Glomerular visceral epithelial cell (primary cell): Measurements from ENCODE around the gene TP53RK.

ENCODE experiments used
- DNase-seq: peaks from one replicate; pipeline ENCODE4 v3.0.0-alpha.2; 2016; ENCODE audit errors: extremely low spot score

Gene TP53RK

DNA sequence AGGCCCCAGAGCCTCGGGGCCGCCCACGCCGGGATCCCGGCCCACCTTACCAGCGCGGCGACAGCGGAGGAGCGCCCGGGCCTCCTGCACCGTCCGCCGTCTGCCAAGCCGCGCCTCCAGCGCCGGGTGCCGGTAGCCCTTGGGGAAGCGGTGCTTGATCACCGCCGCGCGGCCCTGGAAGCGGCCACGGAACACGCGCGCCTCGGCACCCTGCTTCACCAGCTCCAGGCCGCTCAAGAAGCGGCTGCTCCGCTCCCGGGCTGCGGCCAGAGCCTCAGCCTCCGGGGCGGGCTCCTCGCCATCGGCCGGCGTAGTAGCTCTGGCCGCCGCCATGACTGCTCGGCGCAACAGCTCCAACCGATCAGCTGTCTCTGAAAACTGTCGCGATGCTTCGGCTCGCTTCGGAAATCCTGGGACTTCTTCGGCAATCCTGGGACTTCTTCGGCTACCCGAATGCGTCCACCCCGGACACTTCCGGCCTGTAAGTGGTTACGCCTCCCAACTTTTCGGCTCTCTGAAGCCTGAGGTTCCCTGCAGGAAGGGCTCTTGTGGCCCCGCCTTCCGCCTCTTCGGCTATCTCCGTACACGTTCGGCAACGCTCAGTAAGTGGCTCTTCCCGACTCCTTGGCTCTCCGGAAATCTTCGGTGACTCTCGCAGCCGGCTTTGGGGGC is at the start of gene TP53RK:
TSS of gene TP53RK (minus strand) at position 363 of the 672 bp plus-strand sequence. CDS start at position 333, 30 bp downstream.
- peak; percentile 100 for DNase-seq

DNA sequence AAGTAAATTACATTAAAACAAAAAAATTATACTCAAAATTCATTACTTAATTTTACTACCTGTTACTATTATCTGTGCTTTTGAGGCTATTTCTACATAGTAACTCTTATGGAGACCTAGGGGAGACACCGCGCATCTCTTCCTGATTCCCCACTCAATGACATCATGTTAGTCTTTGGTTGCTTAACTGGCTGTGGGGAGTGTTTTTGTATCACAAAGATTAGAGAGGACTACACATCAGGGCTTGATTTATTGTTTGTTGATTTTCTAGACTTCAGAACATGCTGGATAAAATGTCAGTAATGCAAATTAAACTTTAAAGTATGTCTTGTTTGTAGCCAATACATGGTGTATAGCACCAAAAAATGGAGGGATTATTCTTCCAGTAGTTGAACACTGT is 46.2 kb upstream of the TP53RK start:
- no peak for DNase-seq

DNA sequence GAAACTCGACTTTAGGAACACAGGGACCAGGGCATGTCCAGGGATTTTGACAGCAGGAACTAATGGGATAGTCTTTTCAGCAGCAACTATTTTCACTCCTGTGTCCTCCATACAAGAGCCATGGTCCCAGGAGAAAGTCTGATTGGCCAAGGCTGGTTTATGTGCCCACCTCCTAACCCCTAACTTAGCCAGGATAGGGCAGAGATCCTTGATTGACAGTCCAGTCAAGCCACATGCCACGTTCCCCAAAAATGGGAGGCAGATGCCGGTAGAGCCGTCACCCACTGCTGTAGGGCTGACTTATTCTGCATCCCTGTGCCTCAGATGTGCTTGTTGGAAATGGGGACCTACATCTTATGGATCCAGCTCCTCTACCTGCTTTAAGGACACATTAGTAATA is 42.5 kb upstream of the TP53RK start:
- DNase-seq, result no peak

DNA sequence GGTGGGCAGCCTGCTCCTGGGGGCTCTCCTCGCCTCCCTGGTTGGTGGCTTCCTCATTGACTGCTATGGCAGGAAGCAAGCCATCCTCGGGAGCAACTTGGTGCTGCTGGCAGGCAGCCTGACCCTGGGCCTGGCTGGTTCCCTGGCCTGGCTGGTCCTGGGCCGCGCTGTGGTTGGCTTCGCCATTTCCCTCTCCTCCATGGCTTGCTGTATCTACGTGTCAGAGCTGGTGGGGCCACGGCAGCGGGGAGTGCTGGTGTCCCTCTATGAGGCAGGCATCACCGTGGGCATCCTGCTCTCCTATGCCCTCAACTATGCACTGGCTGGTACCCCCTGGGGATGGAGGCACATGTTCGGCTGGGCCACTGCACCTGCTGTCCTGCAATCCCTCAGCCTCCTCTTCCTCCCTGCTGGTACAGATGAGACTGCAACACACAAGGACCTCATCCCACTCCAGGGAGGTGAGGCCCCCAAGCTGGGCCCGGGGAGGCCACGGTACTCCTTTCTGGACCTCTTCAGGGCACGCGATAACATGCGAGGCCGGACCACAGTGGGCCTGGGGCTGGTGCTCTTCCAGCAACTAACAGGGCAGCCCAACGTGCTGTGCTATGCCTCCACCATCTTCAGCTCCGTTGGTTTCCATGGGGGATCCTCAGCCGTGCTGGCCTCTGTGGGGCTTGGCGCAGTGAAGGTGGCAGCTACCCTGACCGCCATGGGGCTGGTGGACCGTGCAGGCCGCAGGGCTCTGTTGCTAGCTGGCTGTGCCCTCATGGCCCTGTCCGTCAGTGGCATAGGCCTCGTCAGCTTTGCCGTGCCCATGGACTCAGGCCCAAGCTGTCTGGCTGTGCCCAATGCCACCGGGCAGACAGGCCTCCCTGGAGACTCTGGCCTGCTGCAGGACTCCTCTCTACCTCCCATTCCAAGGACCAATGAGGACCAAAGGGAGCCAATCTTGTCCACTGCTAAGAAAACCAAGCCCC is 36.2 kb upstream of the TP53RK start:
- no peak for DNase-seq

DNA sequence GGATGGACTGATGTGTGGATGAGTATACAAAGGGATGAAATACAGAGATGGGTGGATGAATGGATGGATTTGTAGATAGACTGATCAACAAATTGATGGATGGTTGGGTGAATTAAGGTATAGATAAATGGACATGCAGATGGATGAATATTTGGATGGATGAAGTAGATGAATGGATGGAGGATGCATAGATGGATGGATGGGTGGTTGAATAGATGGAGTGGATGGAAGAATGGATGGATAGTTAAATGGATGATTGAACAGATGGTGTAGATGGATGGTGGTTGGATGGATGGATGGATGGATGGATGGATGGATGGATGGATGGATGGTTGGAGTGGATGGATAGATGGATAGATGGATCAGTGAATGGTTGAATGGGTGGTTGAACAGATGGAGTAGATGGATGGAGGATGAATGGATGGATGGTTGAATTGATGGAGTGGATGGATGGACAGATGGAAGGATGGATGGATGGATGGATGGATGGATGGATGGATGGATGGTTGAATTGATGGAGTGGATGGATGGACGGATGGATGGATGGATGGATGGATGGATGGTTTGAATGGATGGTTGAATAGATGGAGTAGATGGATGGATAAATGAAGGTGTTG is 35.2 kb upstream of the TP53RK start:
- no peak for DNase-seq

DNA sequence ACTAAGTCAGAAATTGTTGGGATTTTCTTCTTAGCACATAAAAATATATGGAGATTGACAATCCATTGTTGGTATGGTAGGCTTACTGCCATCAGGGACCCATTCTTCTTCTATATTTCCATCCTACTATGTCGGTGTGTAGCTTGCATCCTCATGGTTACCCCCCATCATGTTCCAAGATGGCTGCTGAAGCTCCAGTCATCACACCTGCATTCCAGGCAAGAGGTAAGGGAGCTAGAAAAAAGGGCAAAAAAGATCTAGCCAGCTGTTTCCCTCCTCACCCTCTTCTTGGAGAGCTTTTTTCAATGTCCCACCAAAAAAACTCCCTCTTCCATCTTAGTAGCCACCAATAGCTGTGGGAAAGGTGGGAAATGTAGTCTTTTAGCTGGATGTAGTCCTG is 33.8 kb upstream of the TP53RK start:
- DNase-seq, result no peak

DNA sequence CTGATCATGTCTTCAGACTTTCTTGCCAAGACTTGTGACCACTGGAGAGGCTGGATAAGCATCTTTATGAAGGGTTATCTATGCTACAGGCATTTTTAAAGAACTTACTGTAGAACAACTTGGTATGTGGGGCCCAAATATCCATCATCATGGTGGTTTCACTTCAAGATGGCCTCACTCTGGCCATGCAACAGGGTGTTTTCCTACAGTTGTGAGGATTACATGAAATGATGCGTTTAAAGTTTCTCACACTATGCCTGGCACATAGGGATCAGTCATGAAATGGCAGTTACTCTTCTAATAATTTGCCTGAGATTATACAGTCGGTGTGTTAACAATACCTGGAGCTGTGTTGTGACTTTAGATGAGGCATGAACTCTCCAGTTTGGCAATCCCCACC is 33.2 kb upstream of the TP53RK start:
- DNase-seq, result no peak

DNA sequence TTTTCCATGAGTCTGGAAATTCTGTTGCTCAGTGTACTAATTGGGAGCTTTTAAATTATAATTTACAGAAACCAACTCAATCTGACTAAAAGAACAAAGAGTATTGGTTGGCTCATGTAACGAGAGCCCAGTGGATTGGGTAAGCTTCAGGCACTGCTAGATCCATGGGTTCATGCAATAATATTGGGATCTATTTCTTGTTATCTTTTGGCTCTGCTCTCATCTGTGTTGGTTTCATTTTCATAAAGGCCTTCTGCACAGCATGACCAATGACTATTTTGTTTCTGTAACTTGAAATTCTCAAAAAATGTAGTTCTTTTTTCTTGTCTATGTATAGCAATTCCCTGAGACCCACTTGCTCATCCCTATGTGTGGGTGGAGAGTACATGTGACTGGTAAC is 32.2 kb upstream of the TP53RK start:
- no peak for DNase-seq

DNA sequence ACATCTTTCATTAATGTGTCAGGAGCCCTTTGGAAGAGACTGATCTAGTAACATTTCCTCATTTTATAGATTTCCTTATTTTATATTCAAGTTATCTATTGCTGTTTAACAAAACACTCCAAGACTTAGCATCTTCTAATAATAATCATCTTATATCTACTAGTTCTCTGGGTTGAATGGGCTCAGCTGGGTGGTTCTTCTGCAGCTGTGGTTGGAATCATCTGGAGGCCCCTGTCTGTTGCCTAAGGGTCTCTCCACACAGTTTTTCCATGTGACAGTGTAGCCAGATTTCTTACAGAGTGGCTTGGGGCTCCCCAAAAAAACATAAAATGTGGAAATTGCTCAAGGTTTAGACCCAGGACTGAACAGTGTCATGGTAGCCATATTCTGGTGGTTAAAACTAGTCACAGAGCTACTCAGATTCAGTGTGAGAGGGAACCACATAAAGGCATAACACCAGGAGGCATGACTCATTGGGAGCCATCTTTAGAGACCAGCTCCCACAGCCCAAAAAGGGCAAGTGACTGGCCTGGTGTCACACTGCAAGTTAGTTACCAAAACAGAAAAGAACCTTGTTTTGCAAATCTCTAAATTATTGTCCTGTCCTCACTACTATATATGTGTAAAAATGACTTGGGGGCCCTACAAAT is 31.7 kb upstream of the TP53RK start:
- DNase-seq, result no peak

DNA sequence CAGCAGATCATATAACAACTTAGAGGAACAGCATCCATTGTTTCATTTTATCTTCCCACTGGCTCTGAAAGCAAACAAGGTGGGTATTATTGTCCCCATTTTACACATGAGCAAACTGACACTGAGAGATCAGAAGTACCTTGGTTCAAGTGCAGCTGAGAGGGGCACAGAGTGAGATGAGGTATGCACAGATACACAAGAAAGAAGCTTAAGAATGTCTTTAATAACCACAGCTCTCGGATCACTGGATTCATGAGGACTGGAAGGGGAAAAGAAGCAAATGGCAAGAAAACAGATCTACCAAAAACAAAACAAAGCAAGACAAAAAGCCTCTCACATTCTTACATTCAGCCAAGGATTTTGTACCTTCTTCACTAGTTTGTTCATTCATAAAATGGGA is 30.8 kb upstream of the TP53RK start:
- no peak for DNase-seq

DNA sequence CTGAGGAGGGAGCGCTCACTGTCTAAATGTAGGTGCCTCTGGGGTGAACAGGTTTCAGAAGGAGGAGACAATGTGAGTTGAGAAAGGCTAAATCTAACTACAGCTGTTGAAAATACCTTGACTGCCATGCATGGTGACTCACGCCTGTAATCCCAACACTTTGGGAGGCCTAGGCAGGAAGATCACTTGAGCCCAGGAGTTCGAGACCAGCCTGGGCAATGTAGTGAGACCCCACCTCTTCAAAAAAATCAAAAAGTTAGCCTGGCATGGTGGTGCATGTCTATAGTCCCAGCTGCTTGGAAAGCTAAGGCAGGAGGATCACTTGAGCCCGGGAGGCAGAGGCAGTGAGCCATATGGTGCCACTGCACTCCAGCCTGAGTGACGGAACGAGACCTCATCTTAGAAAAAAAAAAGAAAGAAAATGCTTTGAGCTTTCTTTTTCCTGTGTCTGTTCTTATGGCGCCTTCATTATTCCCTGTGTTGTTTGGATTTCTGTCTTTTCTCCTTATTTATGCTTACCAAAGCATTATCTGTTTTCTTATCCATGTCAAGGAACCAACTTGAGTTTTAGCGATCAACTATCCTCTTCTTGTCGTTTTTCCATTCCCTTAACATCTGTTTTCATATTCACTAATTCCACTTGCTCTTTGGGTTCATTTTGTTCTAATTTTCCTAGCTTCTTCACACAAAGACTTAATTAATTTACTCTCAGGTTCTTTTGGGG is 28.7 kb upstream of the TP53RK start:
- DNase-seq, result no peak

DNA sequence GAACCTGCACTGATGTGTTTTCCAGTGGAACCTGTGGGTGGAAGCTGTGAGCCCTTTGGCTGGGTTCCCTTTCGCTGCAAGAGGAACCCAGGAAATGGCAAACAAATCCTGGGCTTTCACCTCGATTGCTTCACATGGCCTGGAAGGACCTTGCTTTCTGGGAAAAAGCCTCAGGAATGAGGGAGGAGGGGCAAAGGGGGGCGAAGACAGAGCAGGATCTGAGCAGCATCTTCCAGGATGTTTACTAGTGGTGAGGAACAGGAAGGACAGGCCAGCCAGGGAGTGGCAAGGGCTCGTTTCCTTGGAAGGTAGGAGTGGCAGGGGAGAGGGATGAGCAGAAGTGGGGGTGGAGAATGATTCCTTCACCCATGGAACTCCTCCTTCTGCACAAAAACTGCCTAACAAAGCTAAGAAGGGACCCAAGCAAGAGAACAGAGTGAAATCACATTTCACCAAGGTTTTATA is 26.1 kb upstream of the TP53RK start:
- DNase-seq, result peak; percentile 64

DNA sequence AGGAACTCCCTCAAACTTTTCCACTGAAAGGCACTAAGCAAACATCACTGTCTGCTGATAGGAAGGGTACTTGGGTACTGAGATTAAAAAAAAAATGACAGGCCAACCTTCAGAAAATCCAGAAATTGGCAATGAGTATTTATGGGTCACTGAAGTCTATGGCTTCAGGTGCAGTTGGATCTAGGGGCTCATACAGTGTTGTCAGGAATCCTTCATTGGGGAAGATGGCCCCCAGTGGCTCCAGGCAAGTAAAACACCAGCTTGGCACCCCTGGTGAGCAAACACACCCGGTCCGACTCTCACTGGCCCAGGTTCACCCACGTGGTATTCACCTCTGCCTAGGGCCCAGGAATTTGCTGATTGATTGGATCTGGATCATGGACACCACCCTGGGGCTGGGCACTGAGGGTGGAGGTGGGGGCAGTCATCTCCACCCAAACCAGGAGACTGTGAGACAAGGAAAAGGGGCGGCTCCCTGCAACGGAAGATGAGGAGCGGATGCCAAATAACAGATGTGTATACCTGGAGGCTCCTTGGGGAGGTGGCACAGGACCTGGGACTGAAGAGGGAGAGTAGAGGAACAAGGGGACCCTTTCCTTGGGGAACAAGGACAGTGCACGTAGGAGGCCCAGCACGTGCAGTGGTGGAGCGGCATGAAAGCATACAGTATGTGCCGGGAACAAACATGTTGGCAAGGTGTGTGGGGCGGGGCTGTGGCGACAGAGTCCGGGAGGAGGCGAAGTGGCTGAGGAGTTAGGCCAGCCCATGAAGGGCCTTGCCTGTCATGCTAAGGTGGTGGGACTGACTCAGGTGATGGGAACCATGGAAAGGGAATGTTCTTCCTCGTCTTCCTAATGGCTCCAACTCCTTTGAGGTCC is 25.0 kb upstream of the TP53RK start:
- DNase-seq, result no peak

DNA sequence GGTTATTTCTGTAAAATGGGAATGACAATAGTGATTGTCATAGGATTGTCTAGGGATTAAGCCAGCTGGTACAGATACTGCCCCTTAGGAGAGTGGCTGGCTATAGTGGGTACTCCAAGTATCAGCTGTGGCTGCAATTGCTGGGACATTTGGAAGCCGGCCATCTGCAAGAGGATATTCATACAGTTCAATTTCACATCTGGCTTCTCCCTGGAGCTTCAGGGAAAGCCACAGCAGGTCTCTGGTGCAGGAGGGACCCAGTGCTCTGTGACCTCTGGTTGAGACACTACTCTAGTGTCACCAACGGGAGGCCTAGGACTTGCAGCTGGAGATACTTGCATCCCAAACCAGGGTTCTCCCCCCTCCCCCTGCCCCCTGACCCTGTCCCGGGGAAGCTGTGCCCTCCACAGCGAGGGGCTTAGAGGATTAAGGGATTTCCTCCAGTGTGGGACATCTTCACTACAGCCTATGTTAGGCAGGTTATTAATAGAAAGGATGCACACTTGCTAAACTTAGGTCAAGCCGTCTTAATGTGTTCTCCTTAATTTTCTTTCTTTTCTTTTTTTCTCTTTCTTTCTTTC is 22.9 kb upstream of the TP53RK start:
- DNase-seq, result no peak

DNA sequence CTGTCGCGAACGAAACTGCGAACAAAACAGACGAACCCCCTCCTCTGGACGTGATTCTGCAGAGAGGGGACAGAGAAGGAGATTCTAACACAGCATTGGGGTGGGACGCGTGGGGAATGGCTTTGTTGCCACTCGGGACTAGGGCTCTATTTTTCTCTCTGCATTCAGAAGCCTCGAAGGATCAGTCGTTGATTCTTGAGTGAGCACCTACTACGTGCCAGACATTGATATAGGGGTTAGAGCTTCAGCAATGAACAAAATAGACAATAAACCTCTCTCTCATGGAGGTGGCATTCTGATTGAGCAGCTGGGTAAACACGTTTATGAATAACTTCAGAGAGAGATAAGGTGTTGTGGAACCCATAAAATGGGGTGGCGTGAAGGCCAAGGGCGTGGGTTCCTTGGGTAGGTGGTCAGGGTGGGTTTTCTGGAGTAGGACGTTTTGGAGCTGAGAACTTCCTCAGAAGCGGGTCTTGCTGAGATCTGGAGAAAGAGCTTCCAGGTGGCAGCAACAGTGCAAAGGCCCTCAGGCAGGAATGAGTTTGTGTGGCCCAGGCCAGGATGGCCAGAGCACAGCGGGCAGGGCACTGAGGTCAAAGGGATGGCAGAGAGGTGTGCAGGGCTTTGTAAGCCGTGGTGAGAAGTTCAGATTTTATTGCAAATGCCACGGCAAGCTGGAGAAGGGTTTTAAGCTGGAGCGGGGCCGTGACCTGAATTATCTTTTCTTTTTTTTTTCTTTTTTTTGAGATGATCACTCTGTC is 21.1 kb upstream of the TP53RK start:
- DNase-seq, result no peak

DNA sequence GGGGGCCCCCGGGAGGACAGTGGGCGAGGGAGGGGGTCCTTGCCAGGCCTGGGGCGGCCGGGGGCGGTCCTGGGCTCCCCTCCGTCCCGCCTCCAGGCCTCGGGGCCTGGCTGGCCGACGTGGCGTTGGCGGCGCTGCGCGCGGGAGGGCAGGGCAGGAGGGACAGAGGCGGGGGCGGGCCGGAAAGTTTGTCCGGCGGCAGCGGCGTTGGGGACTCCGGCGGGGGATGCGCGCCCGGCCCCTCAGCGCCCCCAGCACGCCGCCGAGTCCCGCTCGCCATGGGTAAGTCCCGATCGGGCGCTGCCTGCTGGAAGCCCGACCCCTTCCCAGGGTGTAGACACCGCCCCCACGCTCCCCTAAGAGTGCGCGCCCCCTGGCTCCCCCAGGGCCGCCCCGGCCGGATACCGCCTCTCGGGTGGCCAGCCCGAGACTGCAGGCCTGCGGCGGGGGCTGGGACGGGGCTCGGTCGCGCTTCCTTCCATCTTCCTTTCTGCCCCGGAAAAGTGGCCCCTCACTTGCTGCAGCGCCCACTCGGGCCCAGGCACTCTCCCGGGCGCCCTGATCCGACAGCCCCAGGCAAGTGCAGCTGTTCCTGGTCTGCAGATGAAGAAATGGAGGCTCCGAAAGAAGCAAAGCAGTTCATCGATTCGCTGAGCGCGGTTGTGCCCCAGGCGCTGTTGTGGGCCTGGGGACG is 20.4 kb upstream of the TP53RK start, which contains the start of gene SLC2A10:
TSS of gene SLC2A10 (plus strand) at position 191 of the 694 bp plus-strand sequence. CDS start at position 279, 88 bp downstream.
- DNase-seq, result peak; percentile 56

DNA sequence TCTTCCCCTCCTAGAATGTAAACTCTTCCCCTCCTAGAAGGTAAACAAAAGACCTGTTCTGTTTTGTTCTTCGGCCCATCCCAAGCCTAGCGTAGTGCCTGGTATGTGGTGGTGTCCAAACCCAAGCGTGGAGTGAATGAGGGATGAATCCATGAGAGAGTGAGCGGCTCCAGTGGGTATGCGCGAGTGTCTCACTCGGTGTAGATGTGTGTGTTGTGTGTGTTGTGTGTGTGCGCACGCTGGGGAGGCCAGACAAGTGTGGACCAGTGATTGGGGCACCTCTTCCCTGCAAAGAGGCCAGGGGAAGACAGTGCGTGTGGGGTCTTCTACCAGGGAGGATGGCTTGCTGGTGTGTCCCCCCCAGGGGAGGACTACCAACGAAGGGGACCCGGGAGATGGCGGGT is 19.8 kb upstream of the TP53RK start:
- DNase-seq, result no peak

DNA sequence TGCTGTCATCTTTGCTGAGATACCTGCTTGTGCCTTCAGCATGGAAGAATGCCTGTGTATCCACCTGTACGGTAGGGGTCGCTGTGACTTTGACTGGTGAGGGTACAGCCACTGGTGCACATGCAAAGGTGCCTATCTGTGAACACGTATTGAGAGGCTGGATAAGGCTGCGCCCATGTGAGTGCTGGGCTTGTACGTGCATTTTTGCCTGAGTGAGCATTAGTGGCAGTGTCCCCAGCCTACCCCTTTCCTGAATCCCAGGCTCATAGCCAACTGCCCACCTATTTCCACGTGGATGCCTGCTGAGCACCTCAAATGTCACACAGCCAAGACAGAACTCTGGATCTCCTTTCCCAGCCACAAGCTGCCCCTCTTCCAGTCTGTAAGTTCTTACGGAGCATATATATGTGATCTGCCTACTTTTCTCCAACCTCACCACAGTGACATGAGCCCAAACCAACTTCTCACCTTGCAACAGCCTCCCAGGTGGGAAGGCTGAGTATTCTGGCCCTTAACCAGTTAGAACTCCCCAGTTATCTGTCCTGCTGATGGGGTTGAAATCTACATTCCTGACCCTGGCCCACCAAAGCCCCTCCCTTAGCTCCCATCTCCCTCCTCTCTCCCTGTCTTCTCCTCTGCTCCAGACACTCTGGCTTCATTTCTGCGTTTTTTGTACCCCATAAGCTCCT is 19.1 kb upstream of the TP53RK start:
- DNase-seq, result no peak
